Liver (tissue), 9 donors: Measurements from ENCODE around the gene SPEF1. TPM values are rescaled to one million over a fixed set of nuclear protein-coding genes. Genes with fewer than 3 reads are reported as not detected.
"Not testable (repeated sequence)": the region's sequence is repeated elsewhere in the genome, so short reads cannot be mapped to it uniquely, and the experiment has no call there.

Experiments
- DNase-seq: peaks from one replicate; pipeline ENCODE4 v3.0.0-alpha.2; 2017; ENCODE audit warnings: low spot score
- H3K27ac ChIP-seq, 2 donors: one replicate each; pipeline ENCODE4 v1.7.0; 2013; ENCODE audit warnings: inconsistent platforms in 2 of 2, low read length in 2 of 2, control low read depth in 1 of 2, low read depth in 1 of 2, mild to moderate bottlenecking in 1 of 2
- H3K27me3 ChIP-seq, 4 donors: one replicate each; pipeline versions ENCODE4 v1.6.1 to v1.7.0; 2013; ENCODE audit warnings: low read length in 3 of 4, inconsistent platforms in 1 of 4, mild to moderate bottlenecking in 1 of 4, moderate library complexity in 1 of 4; ENCODE audit not compliant: control insufficient read depth in 4 of 4, insufficient read depth in 4 of 4
- H3K36me3 ChIP-seq, 4 donors: one replicate each; pipeline versions ENCODE4 v1.6.1 to v1.7.0; 2013; ENCODE audit warnings: low read length in 3 of 4, mild to moderate bottlenecking in 3 of 4, low read depth in 1 of 4, moderate library complexity in 1 of 4; ENCODE audit not compliant: control insufficient read depth in 4 of 4, insufficient read depth in 3 of 4
- H3K4me1 ChIP-seq, 4 donors: one replicate each; pipeline versions ENCODE4 v1.6.1 to v1.7.0; 2013; ENCODE audit warnings: low read length in 3 of 4, mild to moderate bottlenecking in 3 of 4, moderate library complexity in 1 of 4; ENCODE audit not compliant: control insufficient read depth in 4 of 4, insufficient read depth in 4 of 4
- H3K4me3 ChIP-seq, 3 donors: one replicate each; pipeline versions ENCODE4 v1.6.1 to v1.7.0; 2013; ENCODE audit warnings: low read length in 3 of 3, control low read depth in 1 of 3, low read depth in 1 of 3, mild to moderate bottlenecking in 1 of 3
- H3K9ac ChIP-seq, 2 donors: one replicate each; pipeline ENCODE4 v1.7.0; 2013; ENCODE audit warnings: low read length in 2 of 2, mild to moderate bottlenecking in 2 of 2, moderate library complexity in 2 of 2, control low read depth in 1 of 2, low read depth in 1 of 2
- H3K9me3 ChIP-seq, 4 donors: one replicate each; pipeline versions ENCODE4 v1.6.1 to v1.7.0; 2013; ENCODE audit warnings: low read length in 3 of 4; ENCODE audit not compliant: control insufficient read depth in 4 of 4
- FOXA1 ChIP-seq: IDR thresholded peaks from 2 replicates; pipeline ENCODE4 v1.6.1; 2016; ENCODE audit warnings: antibody characterized with exemption
- FOXA2 ChIP-seq: IDR thresholded peaks from 2 replicates; pipeline ENCODE4 v1.6.1; 2016; ENCODE audit warnings: antibody characterized with exemption
- GABPA ChIP-seq, 2 donors: IDR thresholded peaks in 1 of 2; conservative IDR thresholded peaks in 1 of 2; 2 replicates each; pipeline ENCODE4 v1.6.1; 2016; ENCODE audit warnings: antibody characterized with exemption in 2 of 2, mild to moderate bottlenecking in 1 of 2, moderate library complexity in 1 of 2
- HNF4G ChIP-seq: IDR thresholded peaks from 2 replicates; pipeline ENCODE4 v1.6.1; 2016; ENCODE audit warnings: antibody characterized with exemption
- JUND ChIP-seq, 2 donors: IDR thresholded peaks; 2 replicates each; pipeline ENCODE4 v1.6.1; 2016; ENCODE audit warnings: antibody characterized with exemption in 2 of 2
- NR2F2 ChIP-seq: IDR thresholded peaks from 2 replicates; pipeline ENCODE4 v1.6.1; 2016; ENCODE audit warnings: antibody characterized with exemption
- RAD21 ChIP-seq, 2 donors: IDR thresholded peaks; 2 replicates each; pipeline ENCODE4 v1.6.1; 2016; ENCODE audit warnings: antibody characterized with exemption in 2 of 2, mild to moderate bottlenecking in 2 of 2
- RXRA ChIP-seq, 2 donors: IDR thresholded peaks; 2 replicates each; pipeline ENCODE4 v1.6.1; 2017 to 2018; ENCODE audit warnings: antibody characterized with exemption in 2 of 2, mild to moderate bottlenecking in 1 of 2
- SP1 ChIP-seq: IDR thresholded peaks from 2 replicates; pipeline ENCODE4 v1.6.1; 2018; ENCODE audit warnings: antibody characterized with exemption, mild to moderate bottlenecking
- TAF1 ChIP-seq: conservative IDR thresholded peaks from 2 replicates; pipeline ENCODE4 v1.6.1; 2016; ENCODE audit warnings: antibody characterized with exemption, mild to moderate bottlenecking
- YY1 ChIP-seq: IDR thresholded peaks from 2 replicates; pipeline ENCODE4 v1.6.1; 2016; ENCODE audit warnings: antibody characterized with exemption, mild to moderate bottlenecking
- WGBS: extraction: QIAGEN DNeasy Blood & Tissue Kit; methylation state at CpG from one replicate; pipeline ENCODE4 v1.1.7; 2013; 5-methylcytosine and 5-hydroxymethylcytosine counted together
- polyA plus RNA-seq, 2 donors: library from polyadenylated mRNA; stranded (reverse) in 1 of 2; unstranded in 1 of 2; fragments of 200-250 nt in 1 of 2; fragments of >200 nt in 1 of 2; fragmentation: Nextera tagmentation in 1 of 2; extraction: Ambion mirVana in 1 of 2; gene quantifications; one replicate each; pipeline versions ENCODE4 v1.2.1 to v1.2.3, GENCODE V29; 2013 to 2015
- total RNA-seq, 2 donors: library from RNA; depleted of rRNA; stranded (reverse); fragments of >200 nt; gene quantifications; one replicate each; pipeline ENCODE4 v1.2.3, GENCODE V29; 2014
- TF ChIP-seq, protein P1 (sequence below): IDR thresholded peaks from 2 replicates; pipeline ENCODE4 v1.6.1; 2016; ENCODE audit warnings: antibody characterized with exemption, mild to moderate bottlenecking
- TF ChIP-seq, protein P2 (sequence below): IDR thresholded peaks from 2 replicates; pipeline ENCODE4 v1.6.1; 2016; ENCODE audit warnings: antibody characterized with exemption
- TF ChIP-seq, protein P3 (sequence below): IDR thresholded peaks from 2 replicates; pipeline ENCODE4 v1.6.1; 2016; ENCODE audit warnings: antibody characterized with exemption
- TF ChIP-seq, protein P4 (sequence below): fragments of 150-350 bp; IDR thresholded peaks from 2 replicates; pipeline ENCODE4 v1.5.1; 2017; ENCODE audit warnings: improper control_type of control experiment, low read depth, low read length; ENCODE audit not compliant: missing input control
- TF ChIP-seq, protein P5 (sequence below): IDR thresholded peaks from 2 replicates; pipeline ENCODE4 v1.6.1; 2016; ENCODE audit warnings: antibody characterized with exemption
- donor health status: healthy.
- donor health status: healthy.
- donor health status: healthy.
- donor health status: healthy.
- donor health status: healthy.

SPEF1 gene
- total and polyA plus RNA-seq, 4 donors, result not detected

DNA sequence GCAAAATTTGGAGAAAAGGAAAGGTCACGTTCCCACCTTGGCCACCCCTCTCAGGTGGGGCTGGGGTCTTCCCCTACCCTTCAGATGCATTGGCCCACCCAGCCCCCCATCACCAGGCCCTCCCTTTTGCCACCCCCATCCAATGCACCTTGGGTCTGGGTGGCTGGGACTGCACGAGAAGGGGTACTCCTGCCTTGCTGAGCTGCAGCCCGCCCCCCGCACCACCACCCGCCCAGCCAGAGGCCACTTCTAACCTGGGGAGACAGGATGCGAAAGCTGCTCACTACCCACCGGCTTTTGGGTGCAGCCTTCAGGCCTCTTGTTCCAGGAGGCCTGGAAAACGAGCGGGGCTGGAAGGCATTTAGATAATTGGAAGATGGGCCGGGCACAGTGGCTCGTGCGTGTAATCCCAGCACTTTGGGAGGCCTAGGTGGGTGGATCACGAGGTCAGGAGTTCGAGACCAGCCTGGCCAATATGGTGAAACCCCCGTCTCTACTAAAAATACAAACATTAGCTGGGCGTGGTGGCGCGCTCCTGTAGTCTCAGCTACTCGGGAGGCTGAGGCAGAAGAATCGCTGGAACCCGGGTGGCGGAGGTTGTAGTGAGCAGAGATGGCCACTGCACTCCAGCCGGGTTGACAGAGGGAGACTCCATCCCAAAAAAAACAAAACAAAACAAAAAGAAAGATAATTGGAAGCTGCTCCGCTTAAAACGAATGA is 13.6 kb upstream of the SPEF1 start:
- TF ChIP-seq FOXA1, result no peak
- no peak for TF ChIP-seq TAF1
- no peak for TF ChIP-seq RAD21 (IDR thresholded peaks at IDR 0.05)
- TF ChIP-seq, protein P1, sequence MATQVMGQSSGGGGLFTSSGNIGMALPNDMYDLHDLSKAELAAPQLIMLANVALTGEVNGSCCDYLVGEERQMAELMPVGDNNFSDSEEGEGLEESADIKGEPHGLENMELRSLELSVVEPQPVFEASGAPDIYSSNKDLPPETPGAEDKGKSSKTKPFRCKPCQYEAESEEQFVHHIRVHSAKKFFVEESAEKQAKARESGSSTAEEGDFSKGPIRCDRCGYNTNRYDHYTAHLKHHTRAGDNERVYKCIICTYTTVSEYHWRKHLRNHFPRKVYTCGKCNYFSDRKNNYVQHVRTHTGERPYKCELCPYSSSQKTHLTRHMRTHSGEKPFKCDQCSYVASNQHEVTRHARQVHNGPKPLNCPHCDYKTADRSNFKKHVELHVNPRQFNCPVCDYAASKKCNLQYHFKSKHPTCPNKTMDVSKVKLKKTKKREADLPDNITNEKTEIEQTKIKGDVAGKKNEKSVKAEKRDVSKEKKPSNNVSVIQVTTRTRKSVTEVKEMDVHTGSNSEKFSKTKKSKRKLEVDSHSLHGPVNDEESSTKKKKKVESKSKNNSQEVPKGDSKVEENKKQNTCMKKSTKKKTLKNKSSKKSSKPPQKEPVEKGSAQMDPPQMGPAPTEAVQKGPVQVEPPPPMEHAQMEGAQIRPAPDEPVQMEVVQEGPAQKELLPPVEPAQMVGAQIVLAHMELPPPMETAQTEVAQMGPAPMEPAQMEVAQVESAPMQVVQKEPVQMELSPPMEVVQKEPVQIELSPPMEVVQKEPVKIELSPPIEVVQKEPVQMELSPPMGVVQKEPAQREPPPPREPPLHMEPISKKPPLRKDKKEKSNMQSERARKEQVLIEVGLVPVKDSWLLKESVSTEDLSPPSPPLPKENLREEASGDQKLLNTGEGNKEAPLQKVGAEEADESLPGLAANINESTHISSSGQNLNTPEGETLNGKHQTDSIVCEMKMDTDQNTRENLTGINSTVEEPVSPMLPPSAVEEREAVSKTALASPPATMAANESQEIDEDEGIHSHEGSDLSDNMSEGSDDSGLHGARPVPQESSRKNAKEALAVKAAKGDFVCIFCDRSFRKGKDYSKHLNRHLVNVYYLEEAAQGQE, result no peak
- TF ChIP-seq SP1, result no peak
- TF ChIP-seq FOXA2, result no peak
- TF ChIP-seq JUND (IDR thresholded peaks at IDR 0.05), result no peak
- TF ChIP-seq RXRA (IDR thresholded peaks at IDR 0.05), result no peak
- TF ChIP-seq, protein P2, sequence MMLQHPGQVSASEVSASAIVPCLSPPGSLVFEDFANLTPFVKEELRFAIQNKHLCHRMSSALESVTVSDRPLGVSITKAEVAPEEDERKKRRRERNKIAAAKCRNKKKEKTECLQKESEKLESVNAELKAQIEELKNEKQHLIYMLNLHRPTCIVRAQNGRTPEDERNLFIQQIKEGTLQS, result no peak
- TF ChIP-seq, protein P3, sequence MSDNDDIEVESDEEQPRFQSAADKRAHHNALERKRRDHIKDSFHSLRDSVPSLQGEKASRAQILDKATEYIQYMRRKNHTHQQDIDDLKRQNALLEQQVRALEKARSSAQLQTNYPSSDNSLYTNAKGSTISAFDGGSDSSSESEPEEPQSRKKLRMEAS, result no peak
- TF ChIP-seq, protein P4, sequence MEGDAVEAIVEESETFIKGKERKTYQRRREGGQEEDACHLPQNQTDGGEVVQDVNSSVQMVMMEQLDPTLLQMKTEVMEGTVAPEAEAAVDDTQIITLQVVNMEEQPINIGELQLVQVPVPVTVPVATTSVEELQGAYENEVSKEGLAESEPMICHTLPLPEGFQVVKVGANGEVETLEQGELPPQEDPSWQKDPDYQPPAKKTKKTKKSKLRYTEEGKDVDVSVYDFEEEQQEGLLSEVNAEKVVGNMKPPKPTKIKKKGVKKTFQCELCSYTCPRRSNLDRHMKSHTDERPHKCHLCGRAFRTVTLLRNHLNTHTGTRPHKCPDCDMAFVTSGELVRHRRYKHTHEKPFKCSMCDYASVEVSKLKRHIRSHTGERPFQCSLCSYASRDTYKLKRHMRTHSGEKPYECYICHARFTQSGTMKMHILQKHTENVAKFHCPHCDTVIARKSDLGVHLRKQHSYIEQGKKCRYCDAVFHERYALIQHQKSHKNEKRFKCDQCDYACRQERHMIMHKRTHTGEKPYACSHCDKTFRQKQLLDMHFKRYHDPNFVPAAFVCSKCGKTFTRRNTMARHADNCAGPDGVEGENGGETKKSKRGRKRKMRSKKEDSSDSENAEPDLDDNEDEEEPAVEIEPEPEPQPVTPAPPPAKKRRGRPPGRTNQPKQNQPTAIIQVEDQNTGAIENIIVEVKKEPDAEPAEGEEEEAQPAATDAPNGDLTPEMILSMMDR, result no peak
- no peak for TF ChIP-seq YY1
- TF ChIP-seq GABPA (IDR thresholded peaks at IDR 0.05 in 1 of 2, conservative IDR thresholded peaks at IDR 0.05 in 1 of 2), result no peak
- no peak for TF ChIP-seq HNF4G
- TF ChIP-seq, protein P5, sequence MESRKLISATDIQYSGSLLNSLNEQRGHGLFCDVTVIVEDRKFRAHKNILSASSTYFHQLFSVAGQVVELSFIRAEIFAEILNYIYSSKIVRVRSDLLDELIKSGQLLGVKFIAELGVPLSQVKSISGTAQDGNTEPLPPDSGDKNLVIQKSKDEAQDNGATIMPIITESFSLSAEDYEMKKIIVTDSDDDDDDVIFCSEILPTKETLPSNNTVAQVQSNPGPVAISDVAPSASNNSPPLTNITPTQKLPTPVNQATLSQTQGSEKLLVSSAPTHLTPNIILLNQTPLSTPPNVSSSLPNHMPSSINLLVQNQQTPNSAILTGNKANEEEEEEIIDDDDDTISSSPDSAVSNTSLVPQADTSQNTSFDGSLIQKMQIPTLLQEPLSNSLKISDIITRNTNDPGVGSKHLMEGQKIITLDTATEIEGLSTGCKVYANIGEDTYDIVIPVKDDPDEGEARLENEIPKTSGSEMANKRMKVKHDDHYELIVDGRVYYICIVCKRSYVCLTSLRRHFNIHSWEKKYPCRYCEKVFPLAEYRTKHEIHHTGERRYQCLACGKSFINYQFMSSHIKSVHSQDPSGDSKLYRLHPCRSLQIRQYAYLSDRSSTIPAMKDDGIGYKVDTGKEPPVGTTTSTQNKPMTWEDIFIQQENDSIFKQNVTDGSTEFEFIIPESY, result no peak
- TF ChIP-seq NR2F2, result no peak
- no peak for DNase-seq
- Histone ChIP-seq H3K9ac (no peak overlapping the region), H3K4me3 (no peak overlapping the region), H3K9me3 (no peaks in the 10 kb centered on the region), H3K27ac (peak overlapping the region; percentile 94 to 98), H3K4me1 (peaks cover 10 to 30% (median 22%) of the 10 kb centered on the region in 4 donors), H3K36me3 (no peaks in the 10 kb centered on the region), H3K27me3 (no peaks in the 10 kb centered on the region)
- 90% methylated on average over 25 of the region's 25 CpGs for WGBS

DNA sequence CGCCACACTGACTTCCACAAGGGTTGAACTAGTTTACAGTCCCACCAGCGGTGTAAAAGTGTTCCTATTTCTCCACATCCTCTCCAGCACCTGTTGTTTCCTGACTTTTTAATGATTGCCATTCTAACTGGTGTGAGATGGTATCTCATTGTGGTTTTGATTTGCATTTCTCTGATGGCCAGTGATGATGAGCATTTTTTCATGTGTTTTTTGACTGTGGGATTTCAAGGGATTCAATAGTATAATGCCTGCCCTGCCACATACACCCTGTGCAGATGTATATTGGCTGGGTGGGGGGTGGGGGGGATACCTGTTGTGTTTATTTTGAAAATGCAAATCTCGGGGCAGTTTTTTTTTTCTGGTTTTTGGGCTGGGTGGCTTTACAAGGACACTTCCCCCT is 12.9 kb upstream of the SPEF1 start:
- 94% methylated on average over 1 of the region's 3 CpGs for WGBS

GRCh38 chr20:3789201-3789600 is 8.0 kb upstream of the SPEF1 start:
- H3K4me1 ChIP-seq, result peaks cover 8 to 23% (median 19%) of the 10 kb centered on the region in 4 donors
- H3K27me3 ChIP-seq, H3K36me3 ChIP-seq, H3K27ac ChIP-seq, DNase-seq, H3K9ac ChIP-seq, H3K4me3 ChIP-seq, H3K9me3 ChIP-seq: not testable (repeated sequence)
- 94% methylated on average over 4 of the region's 4 CpGs for WGBS

More for the DNA sequence above, 12.9 kb upstream of the SPEF1 start:
- H3K9ac ChIP-seq, H3K9me3 ChIP-seq, H3K36me3 ChIP-seq, H3K27ac ChIP-seq, DNase-seq, H3K4me3 ChIP-seq, H3K27me3 ChIP-seq: not testable (repeated sequence)
- H3K4me1 ChIP-seq, result peaks cover 8 to 30% (median 20%) of the 10 kb centered on the region in 4 donors
